ENCODE data around the gene MSRB3.

DNA sequence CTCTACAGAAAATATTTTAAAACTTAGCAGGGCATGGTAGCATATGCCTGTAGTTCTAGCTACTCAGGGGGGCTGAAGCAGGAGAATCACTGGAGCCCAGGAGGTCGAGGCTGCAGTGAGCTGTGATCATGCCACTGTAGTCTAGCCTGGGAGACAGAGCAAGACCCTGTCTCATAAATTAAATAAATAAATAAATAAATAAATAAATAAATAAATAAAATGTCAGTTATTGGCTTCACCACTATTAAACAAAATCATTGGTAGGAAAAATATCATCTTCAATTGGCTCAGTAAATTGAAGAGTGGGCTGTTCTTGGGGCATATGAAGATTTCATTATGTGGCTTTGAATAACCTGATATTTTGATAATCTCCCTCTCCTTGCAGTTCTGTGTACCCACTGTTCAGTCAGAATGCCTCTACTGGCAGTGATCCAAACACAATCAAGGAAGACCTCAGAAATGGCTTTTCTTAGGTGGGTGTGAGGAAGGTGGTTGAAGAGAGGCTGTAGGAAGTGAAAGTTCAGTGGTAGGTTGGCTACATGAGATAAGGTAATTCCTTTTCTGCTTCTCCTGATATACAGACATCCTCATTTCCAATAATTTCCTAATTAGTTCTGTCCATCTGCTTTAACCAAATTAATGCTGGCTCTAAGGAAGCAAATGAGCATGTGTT, 175.8 kb downstream of the MSRB3 start:
- no peak for TF ChIP-seq JUN (CRISPR knock-in tag; IDR thresholded peaks at IDR 0.05)
- TF ChIP-seq, protein P1, sequence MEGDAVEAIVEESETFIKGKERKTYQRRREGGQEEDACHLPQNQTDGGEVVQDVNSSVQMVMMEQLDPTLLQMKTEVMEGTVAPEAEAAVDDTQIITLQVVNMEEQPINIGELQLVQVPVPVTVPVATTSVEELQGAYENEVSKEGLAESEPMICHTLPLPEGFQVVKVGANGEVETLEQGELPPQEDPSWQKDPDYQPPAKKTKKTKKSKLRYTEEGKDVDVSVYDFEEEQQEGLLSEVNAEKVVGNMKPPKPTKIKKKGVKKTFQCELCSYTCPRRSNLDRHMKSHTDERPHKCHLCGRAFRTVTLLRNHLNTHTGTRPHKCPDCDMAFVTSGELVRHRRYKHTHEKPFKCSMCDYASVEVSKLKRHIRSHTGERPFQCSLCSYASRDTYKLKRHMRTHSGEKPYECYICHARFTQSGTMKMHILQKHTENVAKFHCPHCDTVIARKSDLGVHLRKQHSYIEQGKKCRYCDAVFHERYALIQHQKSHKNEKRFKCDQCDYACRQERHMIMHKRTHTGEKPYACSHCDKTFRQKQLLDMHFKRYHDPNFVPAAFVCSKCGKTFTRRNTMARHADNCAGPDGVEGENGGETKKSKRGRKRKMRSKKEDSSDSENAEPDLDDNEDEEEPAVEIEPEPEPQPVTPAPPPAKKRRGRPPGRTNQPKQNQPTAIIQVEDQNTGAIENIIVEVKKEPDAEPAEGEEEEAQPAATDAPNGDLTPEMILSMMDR (IDR thresholded peaks at IDR 0.05), result no peak
- TF ChIP-seq CREM (CRISPR knock-in tag; IDR thresholded peaks at IDR 0.05), result no peak
- TF ChIP-seq, protein P2, sequence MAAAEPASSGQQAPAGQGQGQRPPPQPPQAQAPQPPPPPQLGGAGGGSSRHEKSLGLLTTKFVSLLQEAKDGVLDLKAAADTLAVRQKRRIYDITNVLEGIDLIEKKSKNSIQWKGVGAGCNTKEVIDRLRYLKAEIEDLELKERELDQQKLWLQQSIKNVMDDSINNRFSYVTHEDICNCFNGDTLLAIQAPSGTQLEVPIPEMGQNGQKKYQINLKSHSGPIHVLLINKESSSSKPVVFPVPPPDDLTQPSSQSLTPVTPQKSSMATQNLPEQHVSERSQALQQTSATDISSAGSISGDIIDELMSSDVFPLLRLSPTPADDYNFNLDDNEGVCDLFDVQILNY (CRISPR knock-in tag; IDR thresholded peaks at IDR 0.05), result no peak
- no peak for TF ChIP-seq ZNF317 (CRISPR knock-in tag; IDR thresholded peaks at IDR 0.05; ENCODE audit: borderline replicate concordance, low read depth)
- TF ChIP-seq, protein P3, sequence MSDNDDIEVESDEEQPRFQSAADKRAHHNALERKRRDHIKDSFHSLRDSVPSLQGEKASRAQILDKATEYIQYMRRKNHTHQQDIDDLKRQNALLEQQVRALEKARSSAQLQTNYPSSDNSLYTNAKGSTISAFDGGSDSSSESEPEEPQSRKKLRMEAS (CRISPR knock-in tag; IDR thresholded peaks at IDR 0.05), result no peak
- TF ChIP-seq, protein P4, sequence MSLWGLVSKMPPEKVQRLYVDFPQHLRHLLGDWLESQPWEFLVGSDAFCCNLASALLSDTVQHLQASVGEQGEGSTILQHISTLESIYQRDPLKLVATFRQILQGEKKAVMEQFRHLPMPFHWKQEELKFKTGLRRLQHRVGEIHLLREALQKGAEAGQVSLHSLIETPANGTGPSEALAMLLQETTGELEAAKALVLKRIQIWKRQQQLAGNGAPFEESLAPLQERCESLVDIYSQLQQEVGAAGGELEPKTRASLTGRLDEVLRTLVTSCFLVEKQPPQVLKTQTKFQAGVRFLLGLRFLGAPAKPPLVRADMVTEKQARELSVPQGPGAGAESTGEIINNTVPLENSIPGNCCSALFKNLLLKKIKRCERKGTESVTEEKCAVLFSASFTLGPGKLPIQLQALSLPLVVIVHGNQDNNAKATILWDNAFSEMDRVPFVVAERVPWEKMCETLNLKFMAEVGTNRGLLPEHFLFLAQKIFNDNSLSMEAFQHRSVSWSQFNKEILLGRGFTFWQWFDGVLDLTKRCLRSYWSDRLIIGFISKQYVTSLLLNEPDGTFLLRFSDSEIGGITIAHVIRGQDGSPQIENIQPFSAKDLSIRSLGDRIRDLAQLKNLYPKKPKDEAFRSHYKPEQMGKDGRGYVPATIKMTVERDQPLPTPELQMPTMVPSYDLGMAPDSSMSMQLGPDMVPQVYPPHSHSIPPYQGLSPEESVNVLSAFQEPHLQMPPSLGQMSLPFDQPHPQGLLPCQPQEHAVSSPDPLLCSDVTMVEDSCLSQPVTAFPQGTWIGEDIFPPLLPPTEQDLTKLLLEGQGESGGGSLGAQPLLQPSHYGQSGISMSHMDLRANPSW (CRISPR knock-in tag; conservative IDR thresholded peaks at IDR 0.05; ENCODE audit: low read depth), result no peak
- TF ChIP-seq, protein P5, sequence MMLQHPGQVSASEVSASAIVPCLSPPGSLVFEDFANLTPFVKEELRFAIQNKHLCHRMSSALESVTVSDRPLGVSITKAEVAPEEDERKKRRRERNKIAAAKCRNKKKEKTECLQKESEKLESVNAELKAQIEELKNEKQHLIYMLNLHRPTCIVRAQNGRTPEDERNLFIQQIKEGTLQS (CRISPR knock-in tag; conservative IDR thresholded peaks at IDR 0.05), result no peak
- TF ChIP-seq NR1H2 (CRISPR knock-in tag; IDR thresholded peaks at IDR 0.05), result no peak
